DND-41 (cell line): ENCODE results near the gene CHRNA1.

Source experiments
- CTCF ChIP-seq: IDR thresholded peaks from 2 replicates; pipeline ENCODE4 v1.5.1; 2012; ENCODE audit warnings: borderline replicate concordance, low read length, moderate library complexity, mild to moderate bottlenecking; ENCODE audit not compliant: poor library complexity, severe bottlenecking; ENCODE audit errors: extremely low read depth
- EZH2 ChIP-seq: IDR thresholded peaks from 3 replicates; pipeline ENCODE4 v1.6.1; 2012; ENCODE audit warnings: borderline replicate concordance, low read depth, mild to moderate bottlenecking, moderate library complexity, low read length, inconsistent platforms; ENCODE audit not compliant: severe bottlenecking

DNA sequence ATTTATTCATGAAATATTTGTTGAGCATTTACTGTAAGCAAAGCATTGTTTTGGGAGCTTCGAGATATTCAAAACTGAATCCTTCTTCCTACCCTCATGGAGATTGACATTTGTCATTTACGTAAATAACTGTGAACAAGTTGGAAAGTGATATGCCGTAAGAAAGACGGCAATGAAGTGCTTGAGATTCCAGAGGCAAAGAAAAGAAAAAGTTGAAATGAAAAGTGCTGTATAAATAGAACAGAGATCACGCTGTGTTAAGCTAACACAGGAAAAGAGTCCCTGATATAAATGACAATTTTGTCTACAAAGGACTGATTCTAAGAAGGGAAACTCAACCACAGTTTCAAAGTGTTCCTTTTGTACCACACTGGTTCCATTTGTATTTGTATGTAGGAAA is 1.8 kb downstream of the CHRNA1 start:
- no peak for TF ChIP-seq CTCF
- no peak for TF ChIP-seq EZH2
